HG02798 (cell line): Measurements from ENCODE around the gene RPS6KA4.

Experiments used
- ATAC-seq: cut with Tn5 transposase; IDR thresholded peaks from one replicate; pipeline ENCODE4 v1.9.1; 2021; ENCODE audit warnings: mild to moderate bottlenecking; ENCODE audit not compliant: unreplicated experiment, poor library complexity

The RPS6KA4 gene

GRCh38 chr11:64384028-64384737 lies 25.2 kb downstream of the RPS6KA4 start:
- ATAC-seq, result no peak

- ATAC-seq, result no peak
These were observed 26.3 kb downstream of the RPS6KA4 start for GRCh38 chr11:64384981-64385944.

- no peak for ATAC-seq
These were observed 27.2 kb downstream of the RPS6KA4 start for GRCh38 chr11:64385945-64386704.

GRCh38 chr11:64387916-64388315 lies 29.0 kb downstream of the RPS6KA4 start:
- ATAC-seq, result no peak

GRCh38 chr11:64388894-64389293 lies 29.9 kb downstream of the RPS6KA4 start:
- ATAC-seq, result no peak

- no peak for ATAC-seq
These were observed 30.9 kb downstream of the RPS6KA4 start for GRCh38 chr11:64389851-64390250.

- no peak for ATAC-seq
These were observed 31.6 kb downstream of the RPS6KA4 start for GRCh38 chr11:64390558-64390957.

GRCh38 chr11:64391839-64392238 lies 32.9 kb downstream of the RPS6KA4 start:
- ATAC-seq, result no peak

GRCh38 chr11:64395545-64396078 lies 36.6 kb downstream of the RPS6KA4 start:
- no peak for ATAC-seq

- ATAC-seq, result no peak
These were observed 37.2 kb downstream of the RPS6KA4 start for GRCh38 chr11:64396079-64396591.

GRCh38 chr11:64400102-64400501 lies 41.1 kb downstream of the RPS6KA4 start:
- ATAC-seq, result no peak

- ATAC-seq, result no peak
These were observed 41.7 kb downstream of the RPS6KA4 start for GRCh38 chr11:64400667-64401066.

GRCh38 chr11:64401775-64402174 lies 42.8 kb downstream of the RPS6KA4 start:
- ATAC-seq, result no peak

- no peak for ATAC-seq
These were observed 44.1 kb downstream of the RPS6KA4 start for GRCh38 chr11:64403106-64403505.

GRCh38 chr11:64406221-64406946 lies 47.4 kb downstream of the RPS6KA4 start:
- ATAC-seq, result no peak

GRCh38 chr11:64407221-64407620 lies 48.3 kb downstream of the RPS6KA4 start:
- no peak for ATAC-seq

- ATAC-seq, result no peak
These were observed 48.7 kb downstream of the RPS6KA4 start for GRCh38 chr11:64407630-64408029.

- ATAC-seq, result no peak
These were observed 50.3 kb downstream of the RPS6KA4 start for GRCh38 chr11:64409278-64409677.

- ATAC-seq, result no peak
These were observed 50.9 kb downstream of the RPS6KA4 start for GRCh38 chr11:64409707-64410403.
